Tibial artery (tissue), 4 donors: Measurements from ENCODE around the gene FXYD4.
A peak's percentile ranks its signal among the peaks of the same experiment; 100 is the strongest.

Experiments
- DNase-seq, 2 donors: peaks; one replicate each; pipeline ENCODE4 v3.0.0-alpha.2; 2019
- H3K27ac ChIP-seq, 2 donors: fragments of 200-600 bp; sonication (generic) in 1 of 2; 1 replicate in 1 of 2; 2 replicates in 1 of 2; pipeline ENCODE4 v1.5.1; 2018 to 2019; ENCODE audit warnings: mild to moderate bottlenecking in 1 of 2
- H3K27me3 ChIP-seq, 2 donors: fragments of 200-600 bp; sonication (generic) in 1 of 2; one replicate each; pipeline versions ENCODE4 v1.5.1 to v1.6.0; 2016 to 2019
- H3K36me3 ChIP-seq, 3 donors: fragments of 200-600 bp; sonication (generic) in 2 of 3; one replicate each; pipeline ENCODE4 v1.5.1; 2016 to 2019; ENCODE audit warnings: mild to moderate bottlenecking in 2 of 3
- H3K4me1 ChIP-seq, 4 donors: fragments of 200-600 bp; sonication (generic) in 2 of 4; 1 replicate in 3 of 4; 2 replicates in 1 of 4; pipeline ENCODE4 v1.5.1; 2016 to 2019
- H3K4me3 ChIP-seq, 2 donors: fragments of 200-600 bp; sonication (generic) in 1 of 2; 1 replicate in 1 of 2; 2 replicates in 1 of 2; pipeline ENCODE4 v1.5.1; 2018 to 2019; ENCODE audit warnings: mild to moderate bottlenecking in 2 of 2
- H3K9me3 ChIP-seq, 3 donors: fragments of 200-600 bp; sonication (generic) in 1 of 3; one replicate each; pipeline ENCODE4 v1.5.1; 2016 to 2019
- intact Hi-C: fragments of 100-400 bp; cut with DNase I; formaldehyde crosslinking; loops from one replicate; pipeline ENCODE4 v1.15.0; 2023; ENCODE audit warnings: low total_unique reads
- TF ChIP-seq, protein P1 (sequence below), 2 experiments: fragments of 200-600 bp in 1 of 2; fragments of 450-650 bp in 1 of 2; IDR thresholded peaks; one replicate each; pipeline ENCODE4 v1.5.1; 2017 to 2019; ENCODE audit warnings: antibody characterized with exemption in 2 of 2, mild to moderate bottlenecking in 1 of 2, moderate library complexity in 1 of 2

FXYD4 gene

DNA sequence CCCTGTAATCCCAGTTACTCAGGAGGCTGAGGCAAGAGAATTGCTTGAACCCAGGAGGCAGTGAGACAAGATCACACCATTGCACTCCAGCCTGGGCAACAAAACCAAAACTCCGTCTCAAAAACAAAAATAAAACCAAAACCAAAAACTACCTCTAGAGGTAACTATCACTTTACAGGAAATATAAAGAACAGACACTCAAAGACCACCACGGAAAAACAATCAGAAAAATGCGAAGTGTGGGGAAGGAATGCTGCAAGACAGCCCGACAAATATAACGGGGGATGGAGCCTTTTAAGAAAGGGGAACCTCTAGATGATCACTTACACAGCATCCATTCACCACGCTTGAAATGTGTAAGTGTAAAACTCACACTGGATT lies 33.3 kb downstream of the FXYD4 start:
- intact Hi-C loops = no loop called here
- H3K36me3 ChIP-seq = peaks cover 0 to 7% (median 0%) of the 10 kb centered on the region in 3 donors
- H3K9me3 ChIP-seq = no peaks in the 10 kb centered on the region
- no peaks in the 10 kb centered on the region for H3K27me3 ChIP-seq
- no peak for DNase-seq
- no peak overlapping the region for H3K27ac ChIP-seq
- TF ChIP-seq, protein P1, sequence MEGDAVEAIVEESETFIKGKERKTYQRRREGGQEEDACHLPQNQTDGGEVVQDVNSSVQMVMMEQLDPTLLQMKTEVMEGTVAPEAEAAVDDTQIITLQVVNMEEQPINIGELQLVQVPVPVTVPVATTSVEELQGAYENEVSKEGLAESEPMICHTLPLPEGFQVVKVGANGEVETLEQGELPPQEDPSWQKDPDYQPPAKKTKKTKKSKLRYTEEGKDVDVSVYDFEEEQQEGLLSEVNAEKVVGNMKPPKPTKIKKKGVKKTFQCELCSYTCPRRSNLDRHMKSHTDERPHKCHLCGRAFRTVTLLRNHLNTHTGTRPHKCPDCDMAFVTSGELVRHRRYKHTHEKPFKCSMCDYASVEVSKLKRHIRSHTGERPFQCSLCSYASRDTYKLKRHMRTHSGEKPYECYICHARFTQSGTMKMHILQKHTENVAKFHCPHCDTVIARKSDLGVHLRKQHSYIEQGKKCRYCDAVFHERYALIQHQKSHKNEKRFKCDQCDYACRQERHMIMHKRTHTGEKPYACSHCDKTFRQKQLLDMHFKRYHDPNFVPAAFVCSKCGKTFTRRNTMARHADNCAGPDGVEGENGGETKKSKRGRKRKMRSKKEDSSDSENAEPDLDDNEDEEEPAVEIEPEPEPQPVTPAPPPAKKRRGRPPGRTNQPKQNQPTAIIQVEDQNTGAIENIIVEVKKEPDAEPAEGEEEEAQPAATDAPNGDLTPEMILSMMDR (IDR thresholded peaks at IDR 0.05) = no peak
- H3K4me3 ChIP-seq = no peak overlapping the region
- peaks cover 3 to 75% (median 52%) of the 10 kb centered on the region in 4 donors for H3K4me1 ChIP-seq

- Histone ChIP-seq H3K36me3 (peaks cover 0 to 4% (median 0%) of the 10 kb centered on the region in 3 donors), H3K27ac (peak overlapping the region; percentile 97 to 99), H3K27me3 (no peaks in the 10 kb centered on the region), H3K4me3 (peak overlapping the region; percentile 74 to 91), H3K4me1 (peaks cover 3 to 56% (median 41%) of the 10 kb centered on the region in 4 donors), H3K9me3 (no peaks in the 10 kb centered on the region)
- DNase-seq = peak; percentile 25 to 78
- TF ChIP-seq, protein P1 (IDR thresholded peaks at IDR 0.05) = no peak
- intact Hi-C loops = no loop called here
Observed at GRCh38 chr10:43407148-43407575, 35.7 kb downstream of the FXYD4 start.

- Histone ChIP-seq H3K4me1 (peaks cover 3 to 50% (median 40%) of the 10 kb centered on the region in 4 donors), H3K27ac (peak overlapping the region; percentile 97 to 99), H3K27me3 (no peaks in the 10 kb centered on the region), H3K36me3 (peaks cover 0 to 4% (median 0%) of the 10 kb centered on the region in 3 donors), H3K9me3 (no peaks in the 10 kb centered on the region), H3K4me3 (peak overlapping the region; percentile 74 to 91)
- peak; percentile 93 to 95 for DNase-seq
- TF ChIP-seq, protein P1 (IDR thresholded peaks at IDR 0.05) = peak; percentile 21 to 41
- intact Hi-C loops = no loop called here
Observed at GRCh38 chr10:43407576-43408330, 36.3 kb downstream of the FXYD4 start.

GRCh38 chr10:43408331-43408709 lies 36.9 kb downstream of the FXYD4 start:
- Histone ChIP-seq H3K4me3 (peak overlapping the region; percentile 74 to 91), H3K4me1 (peaks cover 3 to 45% (median 35%) of the 10 kb centered on the region in 4 donors), H3K36me3 (peaks cover 0 to 4% (median 0%) of the 10 kb centered on the region in 3 donors), H3K27ac (peak overlapping the region; percentile 97 to 99), H3K9me3 (no peaks in the 10 kb centered on the region), H3K27me3 (no peaks in the 10 kb centered on the region)
- intact Hi-C loops = no loop called here
- TF ChIP-seq, protein P1 (IDR thresholded peaks at IDR 0.05) = no peak
- DNase-seq = peak in 1 of 2 donors; percentile 29

DNA sequence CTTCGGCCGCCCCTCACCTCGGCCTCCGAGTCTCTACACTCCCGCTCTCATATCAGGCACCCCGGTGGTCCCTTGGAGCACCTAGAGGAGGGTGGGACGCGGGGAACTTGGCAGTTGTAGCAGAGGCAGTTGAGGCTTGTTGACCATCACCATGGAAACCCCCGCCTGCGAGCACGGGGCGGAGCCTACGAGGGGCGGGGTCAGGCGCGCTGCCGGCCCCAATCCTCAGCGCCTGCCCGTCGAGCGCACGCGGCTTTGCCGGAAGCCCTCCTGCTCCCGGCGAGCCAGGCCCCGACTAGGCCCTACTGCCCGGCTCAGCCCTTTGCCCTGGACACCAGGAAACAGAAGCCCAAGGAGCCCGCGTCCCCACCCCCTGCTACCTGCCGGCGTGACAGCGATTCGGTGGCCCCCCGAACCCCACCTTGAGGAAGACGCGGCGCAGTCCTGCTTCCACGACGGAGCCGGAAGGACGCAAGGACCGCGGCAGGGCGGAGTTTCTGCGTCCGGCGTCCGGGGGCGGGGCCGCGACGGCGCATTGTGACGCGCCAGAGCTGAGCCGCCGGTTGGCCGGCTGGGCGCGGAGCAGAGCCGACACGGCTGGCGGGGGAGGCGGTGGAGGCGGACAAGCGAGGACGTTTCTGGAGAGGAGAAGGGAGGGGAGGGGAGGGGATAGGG lies 37.4 kb downstream of the FXYD4 start, which contains the start of gene HNRNPF:
Gene HNRNPF, minus strand, starts transcription at position 477 of the 675 bp plus-strand sequence. CDS start 21,302 bp downstream, outside the sequence.
- Histone ChIP-seq H3K9me3 (no peaks in the 10 kb centered on the region), H3K27me3 (no peaks in the 10 kb centered on the region), H3K4me1 (peaks cover 3 to 39% (median 30%) of the 10 kb centered on the region in 4 donors), H3K27ac (peak within 1 kb of the TSS; percentile 97 to 99), H3K36me3 (no peaks in the 10 kb centered on the region), H3K4me3 (peak within 1 kb of the TSS; percentile 74 to 91)
- TF ChIP-seq, protein P1 (IDR thresholded peaks at IDR 0.05) = no peak
- DNase-seq = peak; percentile 88 to 98
- intact Hi-C loops = no loop called here
